Stimulated activated effector memory CD8-positive, alpha-beta T cell treated with anti-CD3 and anti-CD28 coated beads, Interleukin-12 subunit alpha, Interleukin-12 subunit beta, amount 100 ng/mL, for 72 hours (primary cell): Measurements from ENCODE around the gene ZDBF2.
"Not testable (repeated sequence)": the region's sequence is repeated elsewhere in the genome, so short reads cannot be mapped to it uniquely, and the experiment has no call there.

Experiments
- ATAC-seq: fragments of 150-1000 bp; cut with Tn5 transposase; 2 replicates; pipeline ENCODE4 v1.10.0; 2021
- DNase-seq, 2 donors: peaks; one replicate each; pipeline ENCODE4 v3.0.0; 2021 to 2022; ENCODE audit warnings: low spot score in 2 of 2
- H3K27ac Mint-ChIP-seq: one replicate; pipeline ENCODE4 v1.8.0; 2022; ENCODE audit warnings: mild to moderate bottlenecking, mixed read lengths
- H3K36me3 Mint-ChIP-seq: one replicate; pipeline ENCODE4 v1.8.0; 2022; ENCODE audit warnings: mild to moderate bottlenecking, mixed read lengths
- H3K4me1 Mint-ChIP-seq: one replicate; pipeline ENCODE4 v1.8.0; 2022; ENCODE audit warnings: mixed read lengths
- H3K4me3 Mint-ChIP-seq: one replicate; pipeline ENCODE4 v1.8.0; 2022; ENCODE audit warnings: mild to moderate bottlenecking, mixed read lengths
- H3K9me3 Mint-ChIP-seq: one replicate; pipeline ENCODE4 v1.8.0; 2022; ENCODE audit warnings: mixed read lengths

ZDBF2 gene

DNA sequence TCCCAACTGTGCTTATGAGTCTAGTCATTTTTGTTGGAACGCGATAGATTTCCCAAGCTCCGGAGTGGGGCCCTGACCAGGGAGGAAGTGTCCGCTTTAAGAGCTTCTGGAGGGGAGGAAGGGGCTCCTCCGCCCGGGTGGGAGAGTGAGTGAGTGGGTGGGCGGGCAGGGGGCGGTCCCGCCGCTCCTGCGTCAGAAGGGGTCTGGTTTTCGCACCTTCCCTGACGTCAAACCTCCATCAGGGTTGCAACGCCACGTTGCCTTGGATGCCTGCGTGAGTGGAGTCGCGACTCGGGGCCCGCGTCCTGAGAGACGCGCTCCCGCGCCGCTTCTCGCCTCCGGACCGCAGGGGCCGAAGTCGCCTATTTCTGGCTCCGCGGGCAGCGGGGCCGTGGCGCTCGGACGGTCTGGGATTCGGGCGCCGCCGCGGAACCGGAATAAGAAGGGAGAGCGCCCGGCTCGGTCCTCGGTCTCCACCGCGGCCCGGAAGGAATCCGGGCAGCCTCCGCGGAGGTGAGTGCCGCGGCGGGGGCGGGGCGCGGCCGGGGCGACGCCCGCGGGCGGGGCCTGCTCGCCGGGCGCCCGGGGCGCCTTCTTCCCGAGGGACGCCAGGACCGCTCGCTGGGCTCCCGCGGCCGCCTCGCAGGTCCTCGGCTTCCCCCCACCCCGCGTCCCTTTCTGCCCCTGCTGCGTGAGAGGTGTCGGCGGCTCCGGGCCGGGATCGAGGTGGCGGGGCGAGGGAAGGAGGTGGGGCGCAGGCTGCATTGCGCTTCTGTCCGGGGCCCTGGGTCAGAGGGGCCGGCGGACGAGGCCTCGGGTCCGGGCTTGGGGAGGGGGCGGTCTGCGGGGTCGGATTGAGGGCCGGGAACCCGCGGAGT is at the start of gene ZDBF2:
ZDBF2 (plus strand) TSS at position 230 of the 878 bp plus-strand sequence. CDS start 7,187 bp downstream, outside the sequence.
- peaks cover 7% of the 10 kb centered on the region for H3K36me3 Mint-ChIP-seq
- H3K4me1 Mint-ChIP-seq = peaks cover 25% of the 10 kb centered on the region
- no peaks in the 10 kb centered on the region for H3K9me3 Mint-ChIP-seq
- peak within 1 kb of the TSS; percentile 89 for H3K27ac Mint-ChIP-seq
- ATAC-seq (peak; percentile 86), DNase-seq (peak; percentile 29 to 71)
- peak within 1 kb of the TSS; percentile 78 for H3K4me3 Mint-ChIP-seq

- ATAC-seq = peak; percentile 78
- Mint-ChIP-seq H3K4me3 (no peak overlapping the region), H3K4me1 (no peaks in the 10 kb centered on the region), H3K9me3 (peaks cover 7% of the 10 kb centered on the region), H3K36me3 (no peaks in the 10 kb centered on the region), H3K27ac (no peak overlapping the region)
- DNase-seq = no peak
Observed at GRCh38 chr2:206225435-206226232, 48.8 kb upstream of the ZDBF2 start.

DNA sequence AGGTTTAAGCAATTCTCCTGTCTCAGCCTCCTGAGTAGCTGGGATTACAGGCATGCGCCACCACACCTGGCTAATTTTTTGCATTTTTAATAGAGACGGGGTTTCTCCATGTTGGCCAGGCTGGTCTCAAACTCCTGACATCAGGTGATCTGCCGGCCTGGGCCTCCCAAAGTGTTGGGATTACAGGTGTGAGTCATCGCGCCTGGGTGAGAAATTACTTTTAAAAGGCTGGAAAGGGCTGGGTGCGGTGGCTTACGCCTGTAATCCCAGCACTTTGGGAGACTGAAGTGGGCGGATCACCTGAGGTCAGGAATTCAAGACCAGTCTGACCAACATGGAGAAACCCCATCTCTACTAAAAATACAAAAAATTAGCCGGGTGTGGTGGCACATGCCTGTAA is 45.8 kb upstream of the ZDBF2 start:
- ATAC-seq, H3K9me3 Mint-ChIP-seq, H3K27ac Mint-ChIP-seq, DNase-seq, H3K4me3 Mint-ChIP-seq, H3K36me3 Mint-ChIP-seq, H3K4me1 Mint-ChIP-seq: not testable (repeated sequence)

- Mint-ChIP-seq H3K9me3 (peaks cover 2% of the 10 kb centered on the region), H3K4me3 (no peak overlapping the region), H3K4me1 (no peaks in the 10 kb centered on the region), H3K27ac (no peak overlapping the region), H3K36me3 (no peaks in the 10 kb centered on the region)
- DNase-seq (no peak), ATAC-seq (no peak)
Observed at GRCh38 chr2:206229642-206230041, 44.8 kb upstream of the ZDBF2 start.

GRCh38 chr2:206230060-206230762 is 44.3 kb upstream of the ZDBF2 start:
- H3K9me3 Mint-ChIP-seq = peaks cover 2% of the 10 kb centered on the region
- H3K4me3 Mint-ChIP-seq = no peak overlapping the region
- H3K36me3 Mint-ChIP-seq = no peaks in the 10 kb centered on the region
- no peak overlapping the region for H3K27ac Mint-ChIP-seq
- DNase-seq (no peak), ATAC-seq (no peak)
- H3K4me1 Mint-ChIP-seq = no peaks in the 10 kb centered on the region

DNA sequence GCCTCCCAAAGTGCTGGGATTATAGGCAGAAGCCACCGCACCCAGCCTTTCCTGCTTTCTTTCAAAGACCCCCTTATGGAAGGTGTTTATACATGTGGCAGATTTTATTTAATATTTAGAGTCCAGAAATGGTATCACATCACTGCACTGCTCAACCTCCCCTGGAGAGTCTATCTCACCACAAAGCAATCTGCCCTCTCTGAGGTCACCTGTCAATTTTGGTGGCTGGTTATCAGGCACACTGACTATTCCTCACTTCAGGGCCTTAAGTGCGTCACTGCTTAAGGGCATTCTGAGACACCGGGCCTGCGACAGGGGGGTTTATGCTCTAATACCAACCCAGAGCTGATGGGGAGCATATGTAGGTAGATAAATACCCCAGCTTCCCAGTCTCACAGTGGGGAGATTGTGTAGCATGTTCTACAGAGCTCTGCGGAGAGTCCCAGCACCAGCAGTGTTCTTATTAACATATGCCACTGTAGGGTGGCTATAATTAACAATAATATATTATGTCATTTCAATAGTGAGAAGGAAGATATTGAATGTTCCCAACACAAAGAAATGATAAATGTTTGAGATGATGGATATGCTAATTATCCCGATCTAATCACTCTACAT is 42.7 kb upstream of the ZDBF2 start:
- no peak for ATAC-seq
- Mint-ChIP-seq H3K4me3 (no peak overlapping the region), H3K4me1 (no peaks in the 10 kb centered on the region), H3K27ac (no peak overlapping the region), H3K9me3 (peaks cover 2% of the 10 kb centered on the region), H3K36me3 (no peaks in the 10 kb centered on the region)
- DNase-seq = no peak

GRCh38 chr2:206232287-206233035 is 42.0 kb upstream of the ZDBF2 start:
- ATAC-seq = no peak
- DNase-seq = no peak
- H3K4me3 Mint-ChIP-seq = no peak overlapping the region
- peaks cover 2% of the 10 kb centered on the region for H3K9me3 Mint-ChIP-seq
- H3K4me1 Mint-ChIP-seq = no peaks in the 10 kb centered on the region
- H3K36me3 Mint-ChIP-seq = no peaks in the 10 kb centered on the region
- H3K27ac Mint-ChIP-seq = no peak overlapping the region

- ATAC-seq = no peak
- Mint-ChIP-seq H3K27ac (no peak overlapping the region), H3K4me1 (no peaks in the 10 kb centered on the region), H3K36me3 (no peaks in the 10 kb centered on the region), H3K9me3 (no peaks in the 10 kb centered on the region), H3K4me3 (no peak overlapping the region)
- no peak for DNase-seq
Observed at GRCh38 chr2:206239157-206239556, 35.3 kb upstream of the ZDBF2 start.

DNA sequence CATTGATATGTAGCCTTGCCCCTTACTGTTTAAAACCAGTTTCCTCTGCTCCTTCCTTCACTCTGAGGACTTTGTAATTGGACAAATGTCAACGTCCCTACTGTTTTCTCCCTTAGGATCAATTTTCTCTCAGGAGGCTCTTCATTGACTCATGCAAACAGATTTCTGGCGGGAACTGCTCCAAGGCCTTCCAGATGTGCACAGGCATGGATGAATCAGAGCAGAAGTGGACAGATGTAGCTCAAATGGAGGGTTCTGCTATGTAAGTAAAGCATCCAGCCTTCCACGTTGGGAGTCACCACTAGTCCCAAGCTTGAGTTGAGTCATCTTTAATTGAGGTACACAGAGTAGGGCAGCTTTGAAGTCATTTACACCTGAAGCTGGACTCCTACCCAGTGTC is 34.1 kb upstream of the ZDBF2 start:
- ATAC-seq (no peak), DNase-seq (no peak)
- Mint-ChIP-seq H3K4me3 (no peak overlapping the region), H3K36me3 (no peaks in the 10 kb centered on the region), H3K27ac (no peak overlapping the region), H3K4me1 (no peaks in the 10 kb centered on the region), H3K9me3 (no peaks in the 10 kb centered on the region)

DNA sequence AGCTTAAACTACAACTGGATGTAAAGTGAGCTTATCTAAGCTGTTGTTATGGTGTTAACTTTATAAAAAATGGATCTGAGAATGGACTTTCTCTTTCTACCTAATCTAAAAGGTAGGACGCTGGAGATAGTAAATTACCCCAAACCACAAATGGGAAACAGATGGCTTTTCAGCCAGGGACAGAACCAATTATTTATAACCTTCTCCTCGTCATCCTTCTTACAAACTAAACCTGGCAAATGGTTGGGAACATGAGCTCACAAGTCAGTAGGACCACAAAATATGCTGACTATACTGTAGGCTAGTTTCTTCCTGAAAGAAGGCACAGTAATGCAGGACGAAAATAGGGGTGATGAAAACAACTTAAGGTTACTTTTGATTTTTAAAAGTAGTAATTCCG is 32.7 kb upstream of the ZDBF2 start:
- H3K4me3 Mint-ChIP-seq = no peak overlapping the region
- DNase-seq (no peak), ATAC-seq (no peak)
- H3K36me3 Mint-ChIP-seq = no peaks in the 10 kb centered on the region
- H3K27ac Mint-ChIP-seq = no peak overlapping the region
- no peaks in the 10 kb centered on the region for H3K4me1 Mint-ChIP-seq
- no peaks in the 10 kb centered on the region for H3K9me3 Mint-ChIP-seq

- Mint-ChIP-seq H3K27ac (no peak overlapping the region), H3K4me3 (no peak overlapping the region), H3K36me3 (no peaks in the 10 kb centered on the region), H3K9me3 (no peaks in the 10 kb centered on the region), H3K4me1 (no peaks in the 10 kb centered on the region)
- no peak for DNase-seq
- peak; percentile 64 for ATAC-seq
Observed at GRCh38 chr2:206245265-206245672, 29.2 kb upstream of the ZDBF2 start.

DNA sequence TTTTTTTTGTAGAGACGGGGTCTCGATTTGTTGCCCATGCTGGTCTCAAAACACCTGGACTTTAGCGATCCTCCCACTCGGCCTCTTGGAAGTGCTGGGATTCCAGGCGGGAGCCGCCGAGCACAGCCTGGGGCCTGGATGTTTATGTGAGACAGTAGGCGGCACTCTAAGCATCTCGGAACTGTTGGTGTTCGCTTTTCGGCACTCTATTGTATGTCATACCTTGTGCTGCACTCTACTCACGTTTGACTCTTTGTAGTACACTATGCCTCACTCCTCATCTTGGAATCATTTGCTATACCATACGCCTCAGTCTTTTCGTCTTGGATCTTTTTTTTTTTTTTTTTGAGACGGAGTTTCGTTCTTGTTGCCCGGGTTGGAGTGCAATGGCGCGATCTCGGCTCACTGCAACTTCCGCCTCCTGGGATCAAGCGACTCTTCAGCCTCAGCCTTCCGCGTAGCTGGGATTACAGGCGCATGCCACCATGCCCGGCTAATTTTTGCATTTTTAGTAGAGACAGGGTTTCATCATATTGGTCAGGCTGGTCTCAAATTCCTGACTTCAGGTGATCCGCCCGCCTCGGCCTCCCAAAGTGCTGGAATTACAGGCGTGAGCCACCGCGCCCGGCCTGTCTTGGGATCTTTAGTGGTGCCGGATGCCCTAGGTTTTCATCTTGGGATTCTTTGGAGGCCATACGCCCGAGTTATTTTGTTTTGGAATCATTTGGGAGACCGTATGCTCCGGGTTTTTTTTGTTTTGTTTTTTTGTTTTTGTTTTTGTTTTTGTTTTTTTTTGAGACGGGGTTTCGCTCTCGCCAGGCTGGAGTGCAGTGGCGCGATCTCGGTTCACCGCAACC is 24.2 kb upstream of the ZDBF2 start:
- DNase-seq (no peak), ATAC-seq (peak; percentile 62)
- Mint-ChIP-seq H3K27ac (no peak overlapping the region), H3K36me3 (peaks cover 5% of the 10 kb centered on the region), H3K4me3 (peak overlapping the region; percentile 68), H3K9me3 (no peaks in the 10 kb centered on the region), H3K4me1 (no peaks in the 10 kb centered on the region)

GRCh38 chr2:206253125-206253776 is 21.2 kb upstream of the ZDBF2 start:
- Mint-ChIP-seq H3K4me1 (peaks cover 5% of the 10 kb centered on the region), H3K36me3 (peaks cover 5% of the 10 kb centered on the region), H3K4me3 (no peak overlapping the region), H3K27ac (no peak overlapping the region), H3K9me3 (no peaks in the 10 kb centered on the region)
- ATAC-seq (no peak), DNase-seq (no peak)
